ENCODE measurements around the gene SEPTIN14.

- TF ChIP-seq POLR2AphosphoS5 (IDR thresholded peaks at IDR 0.05; ENCODE audit: low read depth, low read length) (no peak), POLR2A (IDR thresholded peaks at IDR 0.05; ENCODE audit: low read depth, low read length) (no peak), PAX5 (IDR thresholded peaks at IDR 0.05; ENCODE audit: insufficient read depth, low read length, severe bottlenecking) (no peak)
These were observed 21.8 kb upstream of the SEPTIN14 start for GRCh38 chr7:55884321-55884720.
